NCI-H2081 (cell line): ENCODE measurements around the gene CD177.
"Not testable (repeated sequence)": the region's sequence is repeated elsewhere in the genome, so short reads cannot be mapped to it uniquely, and the experiment has no call there.

Source experiments
- DNase-seq, 2 experiments: peaks; one replicate each; lab custom pipeline; 2025; lab: John Stamatoyannopoulos, UW

The CD177 gene

DNA sequence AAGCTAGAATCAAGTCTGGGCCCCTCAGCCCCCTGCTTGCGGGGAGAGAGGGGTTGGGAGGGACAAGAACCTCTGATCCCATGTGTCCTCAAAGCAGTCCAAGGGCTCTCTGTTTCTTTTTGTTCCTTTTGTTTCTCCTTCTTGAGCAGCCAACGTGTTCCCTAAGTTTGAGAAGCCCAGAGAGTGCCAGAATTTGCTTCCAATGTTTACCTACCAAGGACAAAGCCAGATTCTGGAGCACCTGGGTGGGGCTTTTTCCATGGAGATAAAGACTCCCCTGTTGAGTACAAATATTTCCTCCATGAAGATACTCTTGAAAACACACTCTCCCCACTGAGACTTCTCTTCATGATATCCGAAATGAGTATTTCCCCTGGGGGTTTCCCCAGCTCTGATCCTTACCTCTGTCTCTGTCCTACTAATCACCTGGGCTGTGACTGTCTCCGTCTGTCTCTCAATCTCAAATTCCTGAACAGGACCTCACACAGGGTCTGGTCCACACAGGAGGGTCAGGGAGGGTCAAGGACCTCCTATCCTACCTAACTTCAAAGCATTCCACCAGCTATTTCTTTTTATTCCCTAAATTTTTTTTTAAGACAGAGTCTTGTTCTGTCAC lies 27.4 kb downstream of the CD177 start:
- DNase-seq: no peak

- not testable (repeated sequence) for DNase-seq
These were observed 29.2 kb downstream of the CD177 start for GRCh38 chr19:43382586-43383216.

GRCh38 chr19:43383254-43383653 lies 29.8 kb downstream of the CD177 start:
- DNase-seq: peak; percentile 44 to 80

- peak in 1 of 2 experiments; percentile 26 for DNase-seq
These were observed 30.3 kb downstream of the CD177 start for GRCh38 chr19:43383759-43384158.

GRCh38 chr19:43390903-43391551 lies 37.5 kb downstream of the CD177 start:
- DNase-seq: peak; percentile 88 to 97

GRCh38 chr19:43391552-43391935 lies 38.1 kb downstream of the CD177 start:
- peak; percentile 29 to 74 for DNase-seq

GRCh38 chr19:43393501-43393900 lies 40.0 kb downstream of the CD177 start:
- not testable (repeated sequence) for DNase-seq

- peak in 1 of 2 experiments; percentile 60 for DNase-seq
These were observed 42.1 kb downstream of the CD177 start for GRCh38 chr19:43395561-43395960.

DNA sequence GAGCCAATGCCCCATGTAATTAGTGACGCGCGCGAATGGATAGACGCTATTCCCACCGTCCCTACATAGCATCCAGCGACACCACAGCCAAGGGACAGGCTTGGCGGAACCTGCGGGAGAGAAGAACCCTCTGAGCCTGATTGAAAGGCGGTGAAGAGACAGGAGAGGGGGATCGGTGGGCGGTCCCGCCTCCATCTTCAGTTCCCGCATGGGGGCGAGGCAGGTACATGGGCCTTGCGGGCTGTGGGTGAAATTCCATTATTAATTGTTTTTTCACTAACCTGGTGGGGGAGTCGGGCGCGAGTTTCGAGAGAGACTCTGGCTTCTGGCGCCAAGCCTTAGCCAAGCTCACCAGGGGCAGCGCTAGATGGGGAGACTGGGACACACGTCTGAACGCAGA lies 52.8 kb downstream of the CD177 start:
- DNase-seq: no peak

GRCh38 chr19:43407416-43408005 lies 54.0 kb downstream of the CD177 start:
- DNase-seq: no peak

DNA sequence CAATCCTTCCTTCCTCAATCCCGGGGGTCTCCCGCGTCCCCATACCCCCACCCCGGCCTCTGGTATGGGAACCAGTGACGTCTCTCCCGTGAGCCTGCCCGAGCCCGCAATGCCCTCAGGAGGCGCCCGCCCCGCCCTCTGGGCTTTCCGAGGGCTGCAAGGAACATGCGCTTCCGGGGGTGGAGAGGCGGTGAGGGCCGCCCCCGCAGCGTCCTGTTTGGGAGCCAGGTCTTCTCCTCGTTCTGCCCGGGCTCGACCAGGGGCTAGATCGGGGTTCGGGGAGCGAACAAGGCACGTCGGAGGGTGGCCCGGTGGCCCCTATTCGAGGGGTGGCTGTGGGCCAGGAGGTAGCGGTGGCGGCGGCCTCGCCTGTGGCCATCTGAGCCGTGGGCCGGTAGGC lies 54.6 kb downstream of the CD177 start:
- no peak for DNase-seq

DNA sequence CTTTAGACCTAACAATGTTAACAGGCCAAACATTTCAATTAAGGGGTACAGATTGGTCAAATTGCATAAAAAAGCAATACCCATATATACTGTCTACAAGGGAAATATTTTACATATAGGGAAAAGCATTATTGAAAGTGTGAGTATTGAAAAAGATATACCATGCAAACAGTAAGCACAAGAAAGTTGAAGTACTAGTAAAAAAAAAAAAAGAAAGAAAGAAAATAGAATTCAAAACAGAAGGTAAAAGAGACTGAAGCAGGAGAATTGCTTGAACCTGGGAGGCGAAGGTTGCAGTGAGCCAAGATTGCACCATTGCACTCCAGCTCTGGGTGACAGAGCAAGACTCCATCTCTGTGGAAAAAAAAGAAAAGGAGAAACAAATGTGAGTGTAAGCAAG lies 55.9 kb downstream of the CD177 start:
- DNase-seq: no peak

DNA sequence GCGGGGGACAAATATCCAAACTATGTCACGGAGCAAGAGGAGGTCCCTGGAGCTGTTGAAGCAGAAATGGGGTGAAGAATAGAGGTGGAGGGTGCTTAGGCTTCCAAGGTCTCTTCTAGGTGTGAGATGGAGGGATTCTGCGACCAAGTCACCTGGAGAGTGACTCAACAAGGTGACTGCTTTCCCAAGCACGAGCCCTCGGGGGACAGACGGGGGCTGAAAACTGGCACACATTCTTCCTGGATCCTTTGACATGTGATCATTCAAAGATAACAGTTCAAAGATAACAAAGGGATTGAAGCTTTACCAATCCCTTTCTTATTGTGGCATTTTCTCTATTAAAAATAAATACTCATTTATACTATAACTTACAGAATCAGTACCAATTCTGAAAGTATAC lies 59.0 kb downstream of the CD177 start:
- DNase-seq: no peak
